ENCODE data around the gene SETBP1.

Gene SETBP1

GRCh38 chr18:44968336-44968735 lies 287.6 kb downstream of the SETBP1 start:
- DNase-seq (ENCODE audit: low read depth in 2 of 2) = no peak

DNA sequence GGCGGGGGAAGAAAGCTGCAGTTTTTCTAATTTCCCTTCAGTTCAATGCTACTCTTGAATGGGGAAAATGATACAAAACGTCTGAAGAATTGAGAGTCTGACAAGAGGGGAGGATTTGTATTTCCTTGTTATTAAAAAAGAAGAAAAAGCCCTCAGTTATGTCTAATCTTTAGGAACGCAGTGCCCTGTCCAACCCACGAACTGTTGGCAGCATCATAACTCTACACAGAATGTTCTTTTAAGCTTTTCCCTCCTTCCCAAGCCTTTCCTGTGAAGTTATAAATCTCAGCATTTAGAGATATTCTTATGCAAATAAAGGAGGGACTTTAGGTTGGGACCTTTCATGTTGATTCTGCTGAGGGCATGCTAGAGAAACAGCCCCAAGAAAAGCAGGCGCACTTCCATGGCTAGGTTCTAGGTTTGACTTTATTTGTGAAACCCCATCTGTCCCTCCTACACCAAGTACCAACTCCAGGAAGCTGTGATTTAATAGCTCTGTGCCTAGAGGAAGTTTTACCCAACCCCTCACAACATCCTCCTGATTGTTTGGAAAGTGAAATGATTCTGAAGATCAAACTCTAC lies 288.6 kb downstream of the SETBP1 start:
- DNase-seq (ENCODE audit: low read depth in 2 of 2) = no peak

GRCh38 chr18:44973282-44973681 lies 292.6 kb downstream of the SETBP1 start:
- no peak for DNase-seq (ENCODE audit: low read depth in 2 of 2)

GRCh38 chr18:44974174-44974573 lies 293.5 kb downstream of the SETBP1 start:
- DNase-seq (ENCODE audit: low read depth in 2 of 2) = no peak

- no peak for DNase-seq (ENCODE audit: low read depth in 2 of 2)
Measured at GRCh38 chr18:44977856-44978255, 297.2 kb downstream of the SETBP1 start.

DNA sequence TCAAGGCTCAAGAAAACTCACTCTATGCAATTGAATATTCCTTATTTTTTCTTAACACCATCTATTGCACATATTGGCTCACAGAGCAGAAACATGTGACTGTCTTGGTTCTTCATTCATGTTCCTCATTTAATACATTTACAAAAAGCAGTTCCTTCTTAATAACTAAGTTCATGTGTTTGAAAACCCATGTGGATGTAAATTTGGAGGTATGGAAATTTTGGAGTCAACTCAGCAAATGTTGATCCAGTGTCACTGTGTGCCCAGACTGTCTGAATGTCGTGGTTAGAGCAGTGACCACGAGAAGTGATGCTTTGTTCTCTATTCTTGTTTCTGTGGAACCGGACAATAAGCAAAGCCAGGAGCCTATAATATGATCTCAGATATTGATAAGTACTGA lies 299.1 kb downstream of the SETBP1 start:
- DNase-seq (ENCODE audit: low read depth in 2 of 2) = no peak

DNA sequence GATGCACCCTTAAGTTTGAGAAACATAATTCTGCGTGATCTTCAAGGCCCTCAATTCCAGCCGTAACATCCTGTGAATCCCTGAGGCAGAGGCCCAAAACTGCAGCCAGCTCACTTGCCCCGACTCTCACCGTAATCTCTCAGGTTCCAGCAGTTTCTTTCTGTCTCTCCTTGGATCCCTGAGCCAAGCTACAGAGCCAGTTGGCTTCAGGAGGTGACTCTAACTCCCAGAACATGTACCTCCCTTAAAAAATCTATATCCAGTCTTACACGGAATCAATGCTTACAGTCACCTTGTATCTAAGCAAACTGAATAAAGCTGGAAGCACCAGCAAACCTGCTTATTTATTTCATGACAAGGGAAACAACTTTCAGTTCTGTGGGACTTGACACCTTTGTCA lies 300.4 kb downstream of the SETBP1 start:
- no peak for DNase-seq (ENCODE audit: low read depth in 2 of 2)

DNA sequence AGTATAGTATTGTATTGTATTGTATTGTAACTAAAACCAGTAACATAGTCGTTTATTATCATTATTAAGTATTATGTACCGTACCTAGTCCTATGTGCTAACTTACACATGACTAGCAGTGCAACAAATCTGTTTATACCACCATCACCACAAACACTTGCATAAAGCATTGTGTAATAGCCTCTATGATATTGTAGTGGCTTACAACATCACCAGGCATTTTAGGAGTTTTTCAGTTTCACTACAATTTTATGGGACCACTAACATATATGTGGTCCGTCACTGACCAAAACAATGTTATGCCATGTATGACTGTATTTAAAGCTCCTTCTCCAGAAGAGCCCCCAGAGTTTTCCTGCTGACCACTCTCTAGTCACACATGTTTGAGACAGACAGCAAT lies 306.2 kb downstream of the SETBP1 start:
- no peak for DNase-seq (ENCODE audit: low read depth in 2 of 2)

DNA sequence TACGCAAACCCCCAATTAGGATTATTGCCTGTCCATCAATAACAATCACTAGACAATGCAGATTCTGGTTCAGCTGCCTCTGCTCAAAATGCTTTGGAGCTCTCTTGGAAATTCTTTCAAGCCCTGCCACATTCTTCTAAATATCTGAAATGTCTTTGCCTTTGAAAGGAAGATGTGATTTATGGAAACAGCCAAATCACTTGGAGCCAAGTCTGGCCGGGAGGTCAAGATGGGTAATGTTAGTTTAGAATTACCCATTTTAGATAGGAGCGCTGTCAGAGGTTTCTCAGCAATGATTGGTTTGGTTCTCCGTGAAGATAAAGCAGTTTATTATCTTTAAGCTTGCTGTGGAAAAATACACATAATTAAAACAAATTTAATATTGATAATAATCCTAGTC lies 306.7 kb downstream of the SETBP1 start:
- DNase-seq (ENCODE audit: low read depth in 2 of 2) = no peak

DNA sequence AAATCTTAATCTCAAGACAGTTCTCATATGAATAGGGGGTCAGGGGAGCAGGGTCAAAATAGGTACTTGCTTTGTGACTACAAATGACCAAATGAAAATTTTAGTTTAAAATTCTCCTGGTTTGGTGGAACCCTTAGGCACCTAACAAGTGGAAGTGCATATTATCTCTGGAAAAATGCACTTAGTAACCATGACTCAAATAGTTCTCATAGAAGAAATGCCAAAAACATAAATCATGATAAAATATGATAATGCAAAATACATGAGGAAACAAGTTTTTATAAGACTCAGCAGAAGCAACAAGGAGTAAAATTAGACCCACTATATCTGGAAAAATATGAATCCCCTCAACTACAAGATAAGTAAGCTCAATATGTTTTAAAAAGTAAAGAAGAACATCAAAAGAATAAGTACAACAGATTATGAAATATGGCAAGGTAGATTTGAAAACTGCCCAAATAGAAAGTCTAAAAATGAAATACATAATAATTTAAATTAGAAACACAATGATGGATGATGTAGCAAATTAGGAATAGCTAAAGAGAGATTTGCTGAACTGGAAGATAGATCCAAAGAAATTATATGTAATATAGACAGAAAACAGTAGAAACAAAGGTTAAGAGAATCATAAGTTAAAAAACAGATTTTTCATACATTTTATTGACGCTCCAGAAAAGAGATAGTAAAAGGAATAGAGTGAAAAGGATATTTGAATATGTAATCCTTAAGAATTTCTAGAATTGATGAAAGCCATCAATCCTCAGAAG lies 308.3 kb downstream of the SETBP1 start:
- DNase-seq (ENCODE audit: low read depth in 2 of 2) = no peak

DNA sequence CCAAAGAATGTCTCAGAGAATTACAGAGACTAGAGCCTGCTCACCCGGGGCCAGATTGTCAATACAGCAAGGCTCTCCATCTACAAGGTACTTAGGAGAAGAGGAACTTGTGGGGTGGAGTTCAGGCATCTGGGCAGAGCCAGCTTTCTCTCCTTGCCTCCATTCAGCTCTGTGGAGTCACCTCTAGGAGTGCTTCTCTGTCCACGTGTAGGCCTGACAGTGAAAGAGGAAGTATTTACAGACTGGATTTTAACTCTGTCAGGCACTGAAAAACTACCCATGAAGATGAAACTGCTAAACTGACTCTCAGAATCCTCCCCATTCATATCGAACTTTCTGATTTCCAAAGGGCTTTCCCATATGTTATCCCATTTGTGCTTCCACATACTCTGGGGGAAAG lies 315.6 kb downstream of the SETBP1 start:
- DNase-seq (ENCODE audit: low read depth in 2 of 2) = no peak

DNA sequence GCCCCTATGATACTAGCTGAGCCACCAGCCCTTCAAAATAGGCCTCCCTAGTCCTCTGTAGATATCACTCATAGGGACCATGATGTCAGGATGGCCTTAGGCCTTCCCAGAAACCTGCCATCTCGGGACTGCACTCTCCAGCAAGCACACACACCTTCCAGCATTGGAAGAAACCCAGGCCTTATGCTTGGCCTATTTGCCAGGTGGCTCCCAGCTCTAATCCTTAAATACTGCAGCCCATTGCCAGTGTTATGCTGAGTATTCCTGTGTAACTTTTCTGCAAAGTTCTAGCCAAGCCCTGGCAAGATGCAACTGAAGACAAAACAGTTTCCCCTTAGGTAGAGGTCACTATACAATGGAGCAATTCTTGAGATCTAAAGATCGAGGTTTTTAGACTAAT lies 316.5 kb downstream of the SETBP1 start:
- DNase-seq (ENCODE audit: low read depth in 2 of 2) = no peak

GRCh38 chr18:44998360-44998759 lies 317.7 kb downstream of the SETBP1 start:
- DNase-seq (ENCODE audit: low read depth in 2 of 2) = no peak

- no peak for DNase-seq (ENCODE audit: low read depth in 2 of 2)
Measured at GRCh38 chr18:45004546-45005080, 323.9 kb downstream of the SETBP1 start.

- DNase-seq (ENCODE audit: low read depth in 2 of 2) = no peak
Measured at GRCh38 chr18:45006934-45007333, 326.2 kb downstream of the SETBP1 start.

GRCh38 chr18:45007531-45007930 lies 326.8 kb downstream of the SETBP1 start:
- DNase-seq (ENCODE audit: low read depth in 2 of 2) = no peak

DNA sequence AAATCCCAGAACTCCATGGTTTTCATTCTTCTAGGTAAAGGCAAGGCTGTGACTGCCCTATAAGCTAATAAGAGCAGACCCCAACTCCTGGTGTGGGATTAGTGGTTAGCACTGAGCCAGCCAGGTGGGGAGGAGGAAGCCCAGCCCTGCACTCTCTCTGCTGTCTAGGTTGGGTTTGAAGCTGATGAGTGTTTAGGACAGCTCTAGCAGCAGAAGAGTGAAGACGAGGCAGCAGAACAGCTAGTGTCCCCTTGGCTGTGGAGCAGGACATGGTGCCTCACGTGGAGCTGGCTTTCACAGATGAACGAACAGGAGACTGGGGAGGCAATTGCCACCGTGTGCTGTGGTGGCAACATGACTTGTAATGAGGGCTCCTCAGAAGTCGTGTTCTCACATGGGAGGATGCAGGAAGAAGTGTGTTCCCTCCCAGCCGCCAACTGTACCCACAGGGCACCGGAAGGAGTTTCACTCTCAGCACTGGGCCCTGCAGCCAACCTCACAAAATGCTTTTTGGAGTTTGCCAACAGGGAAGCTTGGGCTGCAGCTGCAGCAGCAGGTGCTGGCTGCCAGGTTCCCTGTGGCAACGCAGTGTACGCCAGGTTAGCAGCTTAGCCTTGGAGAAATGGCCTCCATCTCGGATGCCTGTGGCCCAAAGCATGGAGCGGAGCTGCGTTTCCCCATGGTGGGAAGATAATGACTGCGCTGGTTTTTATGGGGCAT lies 328.2 kb downstream of the SETBP1 start:
- DNase-seq (ENCODE audit: low read depth in 2 of 2) = no peak

DNA sequence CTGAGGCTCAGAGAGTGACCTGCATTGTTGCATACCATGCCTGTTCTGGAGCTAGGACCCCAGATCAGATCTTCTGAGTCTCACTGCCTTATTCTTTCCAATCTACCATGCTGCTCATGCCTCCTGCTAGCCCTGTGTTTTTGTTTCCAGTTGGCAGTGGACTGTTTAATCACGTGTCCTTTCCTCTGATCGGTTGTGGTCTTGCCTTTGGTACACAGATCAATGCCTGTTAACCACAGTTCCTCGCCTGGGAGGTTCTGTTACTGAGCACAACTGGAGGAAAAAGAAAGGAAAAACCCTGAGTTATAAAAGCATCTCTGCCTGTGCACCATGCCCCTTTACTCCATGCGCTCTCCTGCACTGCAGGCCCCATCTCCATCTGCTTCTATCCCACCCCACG lies 329.1 kb downstream of the SETBP1 start:
- no peak for DNase-seq (ENCODE audit: low read depth in 2 of 2)

DNA sequence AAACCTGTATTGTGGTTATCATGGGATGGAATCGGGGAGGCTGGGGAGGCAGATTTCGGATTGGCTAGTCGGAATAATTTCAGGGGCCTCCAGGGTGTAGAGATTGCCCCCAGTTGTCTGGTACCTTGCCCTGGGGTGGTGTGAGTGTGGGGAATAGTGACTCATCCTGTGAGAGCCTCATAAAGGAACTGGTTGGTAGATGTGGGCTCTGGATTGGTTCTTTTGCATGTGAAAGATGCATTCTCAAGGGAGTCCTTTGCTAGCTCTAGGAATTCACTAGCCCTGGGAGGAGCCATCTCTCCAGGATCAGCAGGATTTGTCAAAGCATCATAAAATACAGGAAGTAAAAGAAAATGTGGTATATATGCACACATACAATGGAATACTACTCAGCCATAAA lies 331.6 kb downstream of the SETBP1 start:
- DNase-seq (ENCODE audit: low read depth in 2 of 2) = no peak

DNA sequence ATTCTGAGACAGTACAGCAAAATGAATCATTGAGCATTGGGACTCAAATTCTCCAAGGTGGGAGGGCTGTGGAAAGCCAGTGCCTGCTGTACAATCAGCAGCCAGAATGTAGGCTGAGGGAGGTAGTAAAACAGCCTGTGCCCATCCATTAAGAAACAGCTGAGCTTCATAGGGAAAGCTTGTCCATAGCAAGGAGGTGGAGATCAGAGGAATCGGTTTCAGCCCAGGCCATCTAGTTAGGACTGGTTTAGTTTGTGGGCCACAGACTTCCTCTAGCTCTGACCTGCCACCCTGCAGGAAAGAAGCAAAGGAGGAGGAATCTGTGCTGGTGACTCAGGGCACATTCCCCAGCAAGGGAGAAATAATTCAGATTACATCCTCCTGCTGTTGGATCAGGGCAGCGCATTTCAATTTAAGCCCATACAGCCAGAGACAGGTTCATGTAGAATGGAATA lies 333.4 kb downstream of the SETBP1 start:
- DNase-seq (ENCODE audit: low read depth in 2 of 2) = no peak

DNA sequence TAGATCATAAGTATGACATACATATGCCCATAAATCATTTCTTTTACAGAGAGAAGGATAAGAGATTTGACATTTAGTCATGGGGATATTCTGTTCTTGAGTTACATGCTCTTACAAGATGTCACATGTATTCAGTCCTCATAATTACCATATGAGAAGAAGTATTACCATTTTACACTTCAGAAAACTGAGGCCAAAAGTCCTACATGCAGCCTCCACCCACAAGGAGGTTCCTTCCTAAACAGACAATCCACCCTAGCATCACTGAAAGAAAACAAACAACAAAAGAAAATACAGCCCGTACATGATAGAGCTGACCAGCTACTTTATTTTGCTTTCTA lies 335.1 kb downstream of the SETBP1 start:
- DNase-seq (ENCODE audit: low read depth in 2 of 2) = no peak

GRCh38 chr18:45019469-45019868 lies 338.8 kb downstream of the SETBP1 start:
- no peak for DNase-seq (ENCODE audit: low read depth in 2 of 2)

DNA sequence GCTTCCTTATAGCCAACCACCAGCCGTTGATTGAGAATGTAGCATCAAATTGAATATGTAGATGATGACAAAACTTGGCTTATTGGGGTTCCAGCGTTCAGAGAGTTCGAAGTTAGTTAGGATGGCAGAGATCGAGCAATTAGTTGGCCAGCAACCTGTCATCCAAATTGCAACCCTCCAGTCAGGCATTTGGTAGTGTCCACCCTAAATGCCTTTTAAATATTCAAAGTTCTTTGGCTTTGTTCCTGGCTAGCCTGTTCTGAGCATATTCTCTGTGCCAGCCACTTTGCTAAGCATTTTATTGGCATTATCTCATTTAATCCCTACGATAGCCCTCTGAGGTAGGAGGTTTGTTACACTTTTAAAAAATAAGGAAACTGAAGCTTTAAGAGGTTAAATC lies 342.8 kb downstream of the SETBP1 start:
- no peak for DNase-seq (ENCODE audit: low read depth in 2 of 2)
